MM.1S (cell line): Measurements from ENCODE around the gene MAJIN.

Source experiments
- DNase-seq: peaks from one replicate; pipeline ENCODE4 v3.0.0-alpha.2; 2015
- H2AFZ ChIP-seq: fragments of 300-600 bp; sonication (generic); 2 replicates; pipeline ENCODE4 v1.6.0; 2016; ENCODE audit warnings: antibody characterized with exemption, low read length
- H3F3A ChIP-seq: fragments of 300-600 bp; sonication (generic); 2 replicates; pipeline ENCODE4 v1.6.1; 2016; ENCODE audit warnings: mild to moderate bottlenecking, antibody characterized with exemption, low read length, moderate library complexity, mixed read lengths; ENCODE audit not compliant: insufficient read depth
- H3K27ac ChIP-seq: fragments of 300-600 bp; sonication (generic); 2 replicates; pipeline ENCODE4 v1.5.1; 2016; ENCODE audit warnings: mild to moderate bottlenecking, low read length
- H3K27me3 ChIP-seq: fragments of 300-600 bp; sonication (generic); replicated peaks from 2 replicates; pipeline ENCODE4 v1.6.0; 2016; ENCODE audit warnings: low read length; ENCODE audit not compliant: insufficient read depth
- H3K36me3 ChIP-seq: fragments of 300-600 bp; sonication (generic); replicated peaks from 2 replicates; pipeline ENCODE4 v1.6.1; 2016; ENCODE audit warnings: mild to moderate bottlenecking, low read length, mixed read lengths; ENCODE audit not compliant: insufficient read depth
- H3K4me1 ChIP-seq: fragments of 300-600 bp; sonication (generic); 2 replicates; pipeline ENCODE4 v1.6.1; 2016; ENCODE audit warnings: low read length, mixed read lengths
- H3K4me2 ChIP-seq: fragments of 300-600 bp; sonication (generic); 2 replicates; pipeline ENCODE4 v1.6.0; 2016; ENCODE audit warnings: low read depth, low read length
- H3K4me3 ChIP-seq: fragments of 300-600 bp; sonication (generic); 2 replicates; pipeline ENCODE4 v1.5.1; 2016; ENCODE audit warnings: low read length, mixed read lengths
- H3K79me2 ChIP-seq: fragments of 300-600 bp; sonication (generic); 2 replicates; pipeline ENCODE4 v1.6.1; 2016; ENCODE audit warnings: mixed run types, low read length, mixed read lengths
- H3K9ac ChIP-seq: fragments of 300-600 bp; sonication (generic); 2 replicates; pipeline ENCODE4 v1.6.1; 2016; ENCODE audit warnings: low read length, mixed read lengths
- H3K9me2 ChIP-seq: fragments of 300-600 bp; sonication (generic); replicated peaks from 2 replicates; pipeline ENCODE4 v1.6.1; 2016; ENCODE audit warnings: mild to moderate bottlenecking, low read length, mixed read lengths; ENCODE audit not compliant: insufficient read depth
- H3K9me3 ChIP-seq: fragments of 300-600 bp; sonication (generic); replicated peaks from 2 replicates; pipeline ENCODE4 v1.6.1; 2016; ENCODE audit warnings: mild to moderate bottlenecking, low read length, mixed read lengths; ENCODE audit not compliant: insufficient read depth
- H4K20me1 ChIP-seq: fragments of 300-600 bp; sonication (generic); 2 replicates; pipeline ENCODE4 v1.6.1; 2016; ENCODE audit warnings: mild to moderate bottlenecking, low read length, moderate library complexity, mixed read lengths; ENCODE audit not compliant: insufficient read depth
- CTCF ChIP-seq: fragments of 300-600 bp; sonication (generic); IDR thresholded peaks from 2 replicates; pipeline ENCODE4 v1.5.1; 2016; ENCODE audit warnings: antibody characterized with exemption, low read length, mixed read lengths
- EZH2 ChIP-seq: fragments of 300-600 bp; sonication (generic); optimal IDR thresholded peaks from 2 replicates; pipeline ENCODE3; 2017; ENCODE audit warnings: low read depth, mild to moderate bottlenecking, antibody characterized with exemption, low read length, mixed read lengths
- EZH2phosphoT487 ChIP-seq: fragments of 300-600 bp; sonication (generic); IDR thresholded peaks from 2 replicates; pipeline ENCODE4 v1.6.1; 2018; ENCODE audit warnings: antibody characterized with exemption, low read length

The MAJIN gene

GRCh38 chr11:64919627-64920026, 52.3 kb downstream of the MAJIN start:
- Histone ChIP-seq H3K79me2 (peaks cover 20% of the 10 kb centered on the region), H3K9me2 (no peaks in the 10 kb centered on the region), H4K20me1 (no peaks in the 10 kb centered on the region), H3K27me3 (no peaks in the 10 kb centered on the region), H3K9ac (no peak overlapping the region), H3F3A (peaks cover 4% of the 10 kb centered on the region; the same call in 1 of the 2 replicates), H2AFZ (no peak overlapping the region), H3K4me3 (no peak overlapping the region), H3K36me3 (no peaks in the 10 kb centered on the region), H3K4me1 (peaks cover 6% of the 10 kb centered on the region), H3K4me2 (no peak overlapping the region), H3K27ac (no peak overlapping the region), H3K9me3 (no peaks in the 10 kb centered on the region)
- no peak for DNase-seq
- TF ChIP-seq EZH2 (no peak), EZH2phosphoT487 (no peak), CTCF (no peak)

- Histone ChIP-seq H3K27ac (peak overlapping the region; percentile 14; the same call in 1 of the 2 replicates), H3K9me2 (no peaks in the 10 kb centered on the region), H3K4me3 (peak overlapping the region; percentile 58), H3K9me3 (no peaks in the 10 kb centered on the region), H2AFZ (peak overlapping the region; percentile 75), H4K20me1 (no peaks in the 10 kb centered on the region), H3K4me1 (peaks cover 6% of the 10 kb centered on the region), H3K36me3 (no peaks in the 10 kb centered on the region), H3K27me3 (no peaks in the 10 kb centered on the region), H3K4me2 (peak overlapping the region; percentile 78), H3F3A (peaks cover 4% of the 10 kb centered on the region; the same call in 1 of the 2 replicates), H3K79me2 (peaks cover 20% of the 10 kb centered on the region), H3K9ac (peak overlapping the region; percentile 55; the same call in 1 of the 2 replicates)
- TF ChIP-seq EZH2 (no peak), CTCF (peak; percentile 25)
- peak; percentile 50 for DNase-seq
Measured at GRCh38 chr11:64918017-64918416, 53.9 kb downstream of the MAJIN start.

- Histone ChIP-seq H3K36me3 (no peaks in the 10 kb centered on the region), H3K27me3 (no peaks in the 10 kb centered on the region), H3K9me2 (no peaks in the 10 kb centered on the region), H3K4me3 (peak overlapping the region; percentile 58), H4K20me1 (no peaks in the 10 kb centered on the region), H3K9ac (peak overlapping the region; percentile 55; the same call in 1 of the 2 replicates), H3K79me2 (peaks cover 20% of the 10 kb centered on the region), H3K4me2 (peak overlapping the region; percentile 78), H2AFZ (peak overlapping the region; percentile 75), H3K4me1 (peaks cover 6% of the 10 kb centered on the region), H3K27ac (peak overlapping the region; percentile 14; the same call in 1 of the 2 replicates), H3K9me3 (no peaks in the 10 kb centered on the region), H3F3A (peaks cover 4% of the 10 kb centered on the region; the same call in 1 of the 2 replicates)
- DNase-seq: no peak
- TF ChIP-seq EZH2 (no peak), EZH2phosphoT487 (no peak), CTCF (no peak)
Measured at GRCh38 chr11:64917663-64917995, 54.3 kb downstream of the MAJIN start.
